Psoas muscle (tissue), 8 donors: Measurements from ENCODE around the gene CCDC157. TPM values are rescaled to one million over a fixed set of nuclear protein-coding genes. Genes with fewer than 3 reads are reported as not detected.

ENCODE experiments used
- ATAC-seq, 4 donors: fragments of 200-7000 bp; cut with Tn5 transposase; one replicate each; pipeline ENCODE4 v1.9.1; 2020; ENCODE audit warnings: moderate library complexity in 3 of 4, mild to moderate bottlenecking in 2 of 4
- DNase-seq, 2 donors: peaks; one replicate each; pipeline ENCODE4 v3.0.0-alpha.2; 2020
- H3K27ac ChIP-seq: fragments of 200-600 bp; one replicate; pipeline ENCODE4 v1.8.0; 2022
- H3K27me3 ChIP-seq, 3 donors: fragments of 200-600 bp in 1 of 3; one replicate each; pipeline versions ENCODE4 v1.6.1 to v1.8.0; 2013 to 2022; ENCODE audit warnings: low read length in 2 of 3, mild to moderate bottlenecking in 2 of 3, moderate library complexity in 1 of 3; ENCODE audit not compliant: insufficient read depth in 3 of 3
- H3K36me3 ChIP-seq, 2 donors: fragments of 200-600 bp in 1 of 2; one replicate each; pipeline versions ENCODE4 v1.6.1 to v1.8.0; 2013 to 2022; ENCODE audit warnings: low read depth in 1 of 2, mild to moderate bottlenecking in 1 of 2, moderate library complexity in 1 of 2; ENCODE audit not compliant: insufficient read depth in 1 of 2
- H3K4me1 ChIP-seq: fragments of 200-600 bp; one replicate; pipeline ENCODE4 v1.8.0; 2022
- H3K4me3 ChIP-seq: fragments of 200-600 bp; one replicate; pipeline ENCODE4 v1.8.0; 2022; ENCODE audit warnings: mild to moderate bottlenecking
- H3K9me3 ChIP-seq: fragments of 200-600 bp; one replicate; pipeline ENCODE4 v1.8.0; 2022
- WGBS, 3 donors: extraction: QIAGEN DNeasy Blood & Tissue Kit; methylation state at CpG; one replicate each; pipeline versions ENCODE4 v1.1.6 to v1.1.7; 2013; 5-methylcytosine and 5-hydroxymethylcytosine counted together
- intact Hi-C, 2 donors: fragments of 100-400 bp; cut with DNase I; formaldehyde crosslinking; loops; one replicate each; pipeline versions ENCODE4 v1.11.0 to v1.14.2; 2022
- polyA plus RNA-seq, 3 donors: library from polyadenylated mRNA; stranded (reverse); fragments of 200-250 nt; gene quantifications; one replicate each; pipeline ENCODE4 v1.2.3, GENCODE V29; 2013
- total RNA-seq, 4 donors: library from RNA; stranded (reverse); fragmentation: NEBNext Ultra II Directional in 2 of 4; extraction: Animal tissue kit (Norgen Biotek cat#: 25700) in 2 of 4; gene quantifications; one replicate each; pipeline versions ENCODE4 v1.2.1 to v1.2.4, GENCODE V29; 2021 to 2023
- TF ChIP-seq, protein P1 (sequence below): fragments of 200-600 bp; IDR thresholded peaks from one replicate; pipeline ENCODE4 v1.8.0; 2022; ENCODE audit warnings: antibody characterized with exemption
- donor health status: healthy with polysubstance abuse.
- donor health status: DM: no; HTN: no; CAD: no; lungs with moderate emphysema.
- donor health status: Bipolar disorder and iron deficiency.
- donor health status: healthy.
- donor health status: DM: yes; HTN: yes; CAD: no.
- donor health status: DM: no; HTN: no; CAD: no.
- donor health status: DM: no; HTN: no; CAD: no.
- donor health status: DM: yes; HTN: yes; CAD: no.

CCDC157 gene
- total and polyA plus RNA-seq, 7 donors = 0.17 to 2.6 (median 0.88) TPM

DNA sequence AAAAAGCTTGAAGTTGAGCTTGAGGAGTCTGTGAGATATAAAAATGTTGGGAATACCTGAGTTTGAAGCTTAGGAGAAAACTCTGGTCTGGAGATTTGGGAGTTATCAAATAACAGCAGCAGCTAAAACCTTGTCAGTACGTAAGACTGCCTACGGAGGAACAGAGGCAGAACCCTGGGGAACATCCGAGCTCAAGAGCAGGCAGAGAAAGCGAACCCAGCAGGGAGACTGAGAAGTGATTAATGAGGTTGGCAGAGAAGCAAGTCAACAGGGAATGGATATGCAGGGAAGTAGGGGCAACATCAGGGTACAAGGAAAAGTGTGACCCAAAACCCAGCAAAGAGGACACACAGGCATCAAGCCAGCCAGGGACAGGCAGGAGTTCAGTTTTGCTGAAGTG lies 56.2 kb downstream of the CCDC157 start:
- Histone ChIP-seq H3K27me3 (no peaks in the 10 kb centered on the region), H3K4me1 (no peaks in the 10 kb centered on the region), H3K4me3 (no peak overlapping the region), H3K36me3 (peaks cover 3 to 64% of the 10 kb centered on the region in 2 donors), H3K27ac (no peak overlapping the region), H3K9me3 (no peaks in the 10 kb centered on the region)
- 86 to 88% (median 88%) methylated on average over 4 of the region's 4 CpGs for WGBS, 3 donors
- DNase-seq = no peak
- intact Hi-C loops = no loop called here
- TF ChIP-seq, protein P1, sequence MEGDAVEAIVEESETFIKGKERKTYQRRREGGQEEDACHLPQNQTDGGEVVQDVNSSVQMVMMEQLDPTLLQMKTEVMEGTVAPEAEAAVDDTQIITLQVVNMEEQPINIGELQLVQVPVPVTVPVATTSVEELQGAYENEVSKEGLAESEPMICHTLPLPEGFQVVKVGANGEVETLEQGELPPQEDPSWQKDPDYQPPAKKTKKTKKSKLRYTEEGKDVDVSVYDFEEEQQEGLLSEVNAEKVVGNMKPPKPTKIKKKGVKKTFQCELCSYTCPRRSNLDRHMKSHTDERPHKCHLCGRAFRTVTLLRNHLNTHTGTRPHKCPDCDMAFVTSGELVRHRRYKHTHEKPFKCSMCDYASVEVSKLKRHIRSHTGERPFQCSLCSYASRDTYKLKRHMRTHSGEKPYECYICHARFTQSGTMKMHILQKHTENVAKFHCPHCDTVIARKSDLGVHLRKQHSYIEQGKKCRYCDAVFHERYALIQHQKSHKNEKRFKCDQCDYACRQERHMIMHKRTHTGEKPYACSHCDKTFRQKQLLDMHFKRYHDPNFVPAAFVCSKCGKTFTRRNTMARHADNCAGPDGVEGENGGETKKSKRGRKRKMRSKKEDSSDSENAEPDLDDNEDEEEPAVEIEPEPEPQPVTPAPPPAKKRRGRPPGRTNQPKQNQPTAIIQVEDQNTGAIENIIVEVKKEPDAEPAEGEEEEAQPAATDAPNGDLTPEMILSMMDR = no peak
- no peak for ATAC-seq

DNA sequence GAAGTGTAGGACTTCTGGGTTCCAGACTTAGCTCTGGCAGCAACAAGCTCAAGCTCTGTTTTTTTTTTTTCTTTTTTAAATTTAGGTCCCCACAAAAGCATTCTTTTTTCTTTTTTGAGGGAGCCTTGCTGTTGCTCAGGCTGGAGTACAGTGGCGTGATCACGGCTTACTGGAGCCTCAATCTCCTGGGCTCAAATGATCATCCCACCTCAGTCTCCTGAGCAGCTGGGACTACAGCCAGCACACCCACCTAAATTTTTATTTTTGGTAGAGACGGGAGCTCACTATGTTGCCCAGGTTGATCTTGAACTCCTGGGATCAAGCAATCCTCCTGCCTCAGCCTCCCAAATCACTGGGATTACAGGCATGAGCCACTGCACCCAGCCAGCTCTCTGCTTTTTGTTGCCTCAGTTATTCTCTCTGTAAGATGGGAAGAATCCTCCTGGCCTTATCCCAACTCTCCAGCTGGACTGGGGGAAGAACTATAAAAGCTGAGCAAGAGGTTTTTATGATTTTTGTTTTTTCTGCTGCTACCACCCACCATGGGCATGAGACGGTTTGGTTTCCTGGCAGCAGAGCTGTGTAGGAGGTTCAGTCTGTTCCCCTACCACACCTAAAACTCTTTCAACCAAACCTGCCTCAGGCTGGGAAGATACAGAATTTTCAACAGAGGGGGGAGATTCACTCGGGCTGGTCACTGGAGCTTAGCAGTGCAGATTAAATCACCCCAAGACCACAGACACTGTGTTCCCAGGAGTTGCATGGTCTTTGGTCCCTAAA lies 57.1 kb downstream of the CCDC157 start:
- Histone ChIP-seq H3K4me3 (no peak overlapping the region), H3K36me3 (peaks cover 3 to 67% of the 10 kb centered on the region in 2 donors)
- TF ChIP-seq, protein P1 = no peak

DNA sequence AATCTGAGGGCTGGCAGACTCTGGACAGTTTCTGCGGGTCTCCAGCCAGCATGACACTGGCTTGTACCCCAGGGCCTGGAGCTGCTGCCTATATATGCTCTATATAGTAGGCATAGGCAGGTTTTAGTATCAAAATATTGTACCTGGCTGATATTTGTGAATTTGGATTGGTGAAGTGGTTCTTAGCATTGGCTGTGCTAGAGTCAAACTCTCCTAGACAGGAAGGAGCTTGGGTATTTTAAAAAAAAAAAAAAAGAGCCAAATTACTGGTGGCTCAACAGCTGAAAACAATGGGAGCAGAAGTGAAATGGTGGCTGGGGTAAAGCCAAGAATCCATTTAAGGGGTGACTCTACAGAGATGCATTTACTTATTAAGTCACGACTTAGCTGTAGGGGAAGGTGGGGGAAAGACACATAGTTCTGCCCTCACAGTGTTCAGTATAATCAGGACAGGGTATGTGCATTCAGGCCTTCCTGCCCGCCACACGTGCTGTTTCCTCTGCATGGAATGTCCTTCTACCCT lies 57.8 kb downstream of the CCDC157 start:
- TF ChIP-seq, protein P1 = no peak
- 87 to 89% (median 88%) methylated on average over 4 of the region's 4 CpGs for WGBS, 3 donors
- Histone ChIP-seq H3K4me1 (no peaks in the 10 kb centered on the region), H3K9me3 (no peaks in the 10 kb centered on the region), H3K27me3 (no peaks in the 10 kb centered on the region), H3K36me3 (peaks cover 3 to 68% of the 10 kb centered on the region in 2 donors), H3K4me3 (no peak overlapping the region), H3K27ac (no peak overlapping the region)
- intact Hi-C loops = no loop called here
- no peak for DNase-seq
- ATAC-seq = no peak

More for the DNA sequence above, 57.1 kb downstream of the CCDC157 start:
- intact Hi-C loops = no loop called here
- no peaks in the 10 kb centered on the region for H3K4me1 ChIP-seq
- H3K27ac ChIP-seq = no peak overlapping the region
- DNase-seq (no peak), ATAC-seq (no peak)
- no peaks in the 10 kb centered on the region for H3K9me3 ChIP-seq
- H3K27me3 ChIP-seq = no peaks in the 10 kb centered on the region
- WGBS, 3 donors = 83 to 92% (median 86%) methylated on average over 5 of the region's 5 CpGs

DNA sequence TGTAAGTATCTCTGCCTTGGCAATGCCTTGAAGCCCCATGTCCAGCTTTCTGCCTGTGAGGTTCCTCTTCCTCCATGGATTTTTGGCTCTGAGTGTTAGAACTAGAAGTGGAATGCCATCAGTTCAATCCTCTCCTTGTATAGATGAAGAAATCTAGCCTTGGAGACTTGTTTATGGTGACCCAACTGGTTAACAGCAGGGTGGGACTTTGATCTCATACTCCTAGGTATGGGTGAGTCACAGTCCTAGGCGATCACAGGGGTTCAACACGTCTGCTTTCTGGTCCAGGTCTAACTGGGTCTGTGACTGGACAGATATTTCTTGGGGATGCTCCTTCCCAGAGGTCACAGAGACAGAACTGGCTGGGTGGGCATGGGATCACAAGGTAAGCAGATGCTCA lies 59.6 kb downstream of the CCDC157 start:
- no peaks in the 10 kb centered on the region for H3K9me3 ChIP-seq
- intact Hi-C loops = no loop called here
- peaks cover 3 to 75% of the 10 kb centered on the region in 2 donors for H3K36me3 ChIP-seq
- no peak overlapping the region for H3K27ac ChIP-seq
- DNase-seq = no peak
- no peak overlapping the region for H3K4me3 ChIP-seq
- ATAC-seq = no peak
- no peaks in the 10 kb centered on the region for H3K4me1 ChIP-seq
- 74 to 96% (median 84%) methylated on average over 2 of the region's 2 CpGs for WGBS, 3 donors
- H3K27me3 ChIP-seq = no peaks in the 10 kb centered on the region
- TF ChIP-seq, protein P1 = no peak
